GM20431 (cell line): Measurements from ENCODE around the gene MEGF6.

Experiments used
- in situ Hi-C: fragments of 300-500 bp; cut with MseI, MboI; formaldehyde crosslinking; loops from one replicate; pipeline ENCODE4 v1.15.0; 2020; ENCODE audit warnings: low sequenced_read_pairs; ENCODE audit not compliant: unreplicated experiment

MEGF6 gene

GRCh38 chr1:3465091-3465934 lies 146.0 kb downstream of the MEGF6 start:
- in situ Hi-C loops, result no loop called here

- in situ Hi-C loops, result no loop called here
These were observed 146.7 kb downstream of the MEGF6 start for GRCh38 chr1:3464649-3465025.

GRCh38 chr1:3463891-3464648 lies 147.2 kb downstream of the MEGF6 start:
- in situ Hi-C loops, result no loop called here

GRCh38 chr1:3463408-3463863 lies 147.9 kb downstream of the MEGF6 start:
- in situ Hi-C loops, result no loop called here

- in situ Hi-C loops, result no loop called here
These were observed 148.3 kb downstream of the MEGF6 start for GRCh38 chr1:3463013-3463385.

GRCh38 chr1:3462356-3463012 lies 148.8 kb downstream of the MEGF6 start:
- in situ Hi-C loops, result no loop called here

- in situ Hi-C loops, result no loop called here
These were observed 149.4 kb downstream of the MEGF6 start for GRCh38 chr1:3461934-3462275.

GRCh38 chr1:3461238-3461933 lies 149.9 kb downstream of the MEGF6 start:
- in situ Hi-C loops, result no loop called here

GRCh38 chr1:3460672-3461131 lies 150.6 kb downstream of the MEGF6 start:
- in situ Hi-C loops, result no loop called here

- in situ Hi-C loops, result no loop called here
These were observed 151.2 kb downstream of the MEGF6 start for GRCh38 chr1:3459940-3460671.

- in situ Hi-C loops, result no loop called here
These were observed 152.0 kb downstream of the MEGF6 start for GRCh38 chr1:3459051-3459908.

- in situ Hi-C loops, result no loop called here
These were observed 153.1 kb downstream of the MEGF6 start for GRCh38 chr1:3457910-3458883.

GRCh38 chr1:3456964-3457909 lies 154.1 kb downstream of the MEGF6 start:
- in situ Hi-C loops, result no loop called here

GRCh38 chr1:3456449-3456963 lies 154.8 kb downstream of the MEGF6 start:
- in situ Hi-C loops, result no loop called here

- in situ Hi-C loops, result no loop called here
These were observed 155.4 kb downstream of the MEGF6 start for GRCh38 chr1:3455670-3456448.
